Smooth muscle cell (in vitro differentiated cells): ENCODE results near the gene RGP1. TPM values are rescaled to one million over a fixed set of nuclear protein-coding genes. Genes with fewer than 3 reads are reported as not detected.

Experiments
- DNase-seq: peaks from one replicate; lab custom pipeline; 2025; ENCODE audit not compliant: unreplicated experiment; lab: John Stamatoyannopoulos, UW
- H2AFZ ChIP-seq: fragments of 200-600 bp; sonication (generic); 2 replicates; pipeline ENCODE4 v1.6.0; 2016; ENCODE audit warnings: antibody characterized with exemption, low read depth, mild to moderate bottlenecking
- H3F3A ChIP-seq: fragments of 200-600 bp; sonication (generic); 2 replicates; pipeline ENCODE4 v1.6.0; 2017; ENCODE audit warnings: antibody characterized with exemption, low read depth
- H3K27ac ChIP-seq: fragments of 200-600 bp; sonication (generic); 2 replicates; pipeline ENCODE4 v1.5.1; 2016; ENCODE audit warnings: low read depth, mild to moderate bottlenecking
- H3K27me3 ChIP-seq: fragments of 200-600 bp; sonication (generic); 2 replicates; pipeline ENCODE4 v1.6.1; 2016; ENCODE audit warnings: low read depth, mild to moderate bottlenecking
- H3K36me3 ChIP-seq: fragments of 200-600 bp; sonication (generic); 2 replicates; pipeline ENCODE4 v1.5.1; 2016; ENCODE audit warnings: low read depth
- H3K4me1 ChIP-seq: fragments of 200-600 bp; sonication (generic); 2 replicates; pipeline ENCODE4 v1.5.1; 2016; ENCODE audit warnings: low read depth
- H3K4me2 ChIP-seq: fragments of 200-600 bp; sonication (generic); 2 replicates; pipeline ENCODE4 v1.6.0; 2016; ENCODE audit warnings: mild to moderate bottlenecking
- H3K4me3 ChIP-seq: fragments of 200-600 bp; sonication (generic); 2 replicates; pipeline ENCODE4 v1.5.1; 2016; ENCODE audit warnings: mild to moderate bottlenecking
- H3K79me2 ChIP-seq: fragments of 200-600 bp; sonication (generic); 2 replicates; pipeline ENCODE4 v1.6.0; 2016; ENCODE audit warnings: low read depth, mild to moderate bottlenecking
- H3K9ac ChIP-seq: fragments of 200-600 bp; sonication (generic); 2 replicates; pipeline ENCODE4 v1.6.0; 2016; ENCODE audit warnings: low read depth
- H3K9me3 ChIP-seq: fragments of 200-600 bp; sonication (generic); replicated peaks from 2 replicates; pipeline ENCODE4 v1.5.1; 2016; ENCODE audit warnings: low read depth
- H4K20me1 ChIP-seq: fragments of 200-600 bp; sonication (generic); 2 replicates; pipeline ENCODE4 v1.6.0; 2016; ENCODE audit warnings: low read depth
- CTCF ChIP-seq: fragments of 200-600 bp; sonication (generic); IDR thresholded peaks from 2 replicates; pipeline ENCODE4 v1.5.1; 2017; ENCODE audit warnings: borderline replicate concordance, mild to moderate bottlenecking, antibody characterized with exemption; ENCODE audit not compliant: insufficient read depth, poor library complexity, severe bottlenecking
- WGBS: methylation state at CpG from one replicate; pipeline ENCODE4 v1.1.7; 2016; ENCODE audit warnings: low lambda C conversion rate; 5-methylcytosine and 5-hydroxymethylcytosine counted together
- polyA plus RNA-seq: library from polyadenylated mRNA; unstranded; fragments of >200 nt; fragmentation: Nextera tagmentation; extraction: Ambion mirVana; gene quantifications from 2 replicates; pipeline ENCODE4 v1.2.1, GENCODE V29; 2016
- total RNA-seq: library from RNA; depleted of rRNA; stranded (reverse); fragments of >200 nt; gene quantifications from 2 replicates; pipeline ENCODE4 v1.2.3, GENCODE V29; 2014

RGP1 gene
- total and polyA plus RNA-seq, 2 experiments from 2014 or later: 12.8 to 15.3 TPM

- no peaks in the 10 kb centered on the region for H3K79me2 ChIP-seq
- no peak overlapping the region for H2AFZ ChIP-seq
- no peak for DNase-seq
- H3K4me2 ChIP-seq: peak overlapping the region; percentile 86
- H3F3A ChIP-seq: no peaks in the 10 kb centered on the region
- H3K27ac ChIP-seq: no peak overlapping the region
- H3K4me3 ChIP-seq: peak overlapping the region; percentile 55
- peaks cover 6% of the 10 kb centered on the region for H3K27me3 ChIP-seq
- H3K4me1 ChIP-seq: peaks cover 4% of the 10 kb centered on the region
- H3K36me3 ChIP-seq: no peaks in the 10 kb centered on the region
- no peak for TF ChIP-seq CTCF
- no peaks in the 10 kb centered on the region for H4K20me1 ChIP-seq
- H3K9ac ChIP-seq: no peak overlapping the region
- no peaks in the 10 kb centered on the region for H3K9me3 ChIP-seq
Measured at GRCh38 chr9:35757892-35758275, 8.8 kb downstream of the RGP1 start.

- WGBS: 76% methylated on average over 3 of the region's 3 CpGs
- no peak for DNase-seq
- Histone ChIP-seq H3K27ac (no peak overlapping the region), H3K4me1 (peaks cover 6% of the 10 kb centered on the region), H2AFZ (no peak overlapping the region), H3K4me3 (no peak overlapping the region), H3K9ac (no peak overlapping the region), H4K20me1 (no peaks in the 10 kb centered on the region), H3F3A (no peaks in the 10 kb centered on the region), H3K36me3 (no peaks in the 10 kb centered on the region), H3K27me3 (peaks cover 6% of the 10 kb centered on the region), H3K79me2 (no peaks in the 10 kb centered on the region), H3K9me3 (no peaks in the 10 kb centered on the region), H3K4me2 (no peak overlapping the region)
- TF ChIP-seq CTCF: no peak
Measured at GRCh38 chr9:35758475-35759050, 9.5 kb downstream of the RGP1 start.

GRCh38 chr9:35759795-35760194 lies 10.7 kb downstream of the RGP1 start:
- WGBS: 87% methylated on average over 4 of the region's 4 CpGs
- Histone ChIP-seq H3K4me3 (no peak overlapping the region), H3K27me3 (peaks cover 6% of the 10 kb centered on the region), H3K4me2 (no peak overlapping the region), H2AFZ (no peak overlapping the region), H4K20me1 (no peaks in the 10 kb centered on the region), H3F3A (no peaks in the 10 kb centered on the region), H3K4me1 (peaks cover 6% of the 10 kb centered on the region), H3K9ac (no peak overlapping the region), H3K79me2 (no peaks in the 10 kb centered on the region), H3K9me3 (no peaks in the 10 kb centered on the region), H3K27ac (no peak overlapping the region), H3K36me3 (no peaks in the 10 kb centered on the region)
- TF ChIP-seq CTCF: no peak
- no peak for DNase-seq

DNA sequence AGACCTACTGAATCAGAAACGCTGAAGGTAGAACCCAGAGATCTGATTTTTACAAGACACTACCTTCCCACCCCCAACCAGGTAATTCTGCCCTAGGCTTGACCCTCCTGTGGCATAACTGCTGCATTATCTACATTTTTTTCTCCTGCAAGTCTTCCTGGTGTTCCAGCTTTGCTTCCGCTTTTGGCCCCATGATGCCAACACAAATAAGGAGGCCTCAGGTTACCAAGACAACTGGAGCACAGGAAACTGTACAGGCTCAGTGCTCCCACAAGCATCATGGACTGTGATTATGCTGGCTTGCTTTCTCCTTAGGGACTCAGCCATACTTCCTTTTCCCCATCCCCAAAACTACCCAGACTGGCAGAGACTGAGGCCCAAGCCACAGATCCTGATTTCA lies 11.6 kb downstream of the RGP1 start:
- Histone ChIP-seq H3K9ac (no peak overlapping the region), H3K4me2 (no peak overlapping the region), H3K4me3 (no peak overlapping the region), H3K27ac (no peak overlapping the region), H3K79me2 (no peaks in the 10 kb centered on the region), H3K27me3 (peaks cover 6% of the 10 kb centered on the region), H3F3A (no peaks in the 10 kb centered on the region), H3K4me1 (peaks cover 6% of the 10 kb centered on the region), H3K9me3 (no peaks in the 10 kb centered on the region), H2AFZ (no peak overlapping the region), H3K36me3 (no peaks in the 10 kb centered on the region), H4K20me1 (no peaks in the 10 kb centered on the region)
- 93% methylated on average over 2 of the region's 2 CpGs for whole genome bisulfite sequencing
- no peak for TF ChIP-seq CTCF
- DNase-seq: no peak
